ENCODE data around the gene MEG3. TPM values are rescaled to one million over a fixed set of nuclear protein-coding genes. Genes with fewer than 3 reads are reported as not detected.

The MEG3 gene
- total and polyA plus RNA-seq, 2 of the 4 experiments (the other 2 are of a cell fraction) = 31.5 to 556 TPM

GRCh38 chr14:100874051-100874410 is 48.1 kb downstream of the MEG3 start:
- no peak overlapping the region for H4K91ac ChIP-seq (ENCODE audit: insufficient read depth, low read depth, low read length)
- H3K9ac ChIP-seq (ENCODE audit: low read depth, low read length) = no peak overlapping the region
- DNase-seq (no peak), ATAC-seq (ENCODE audit: low read depth) (no peak)
- H2AFZ ChIP-seq (replicated peaks; ENCODE audit: low read length, poor library complexity) = no peak overlapping the region
- no peak for TF ChIP-seq ELK1 (IDR thresholded peaks at IDR 0.05; ENCODE audit: borderline replicate concordance, low read depth, low read length)
- no peak for TF ChIP-seq CTCF (conservative IDR thresholded peaks at IDR 0.05; ENCODE audit: low read depth, low read length)
- TF ChIP-seq BHLHE40 (IDR thresholded peaks at IDR 0.05; ENCODE audit: low read depth, low read length) = no peak
- TF ChIP-seq RAD21 (IDR thresholded peaks at IDR 0.05; ENCODE audit: low read length) = no peak
- TF ChIP-seq MXI1 (IDR thresholded peaks at IDR 0.05; ENCODE audit: borderline replicate concordance, low read depth, low read length) = no peak
- no peak for TF ChIP-seq USF2 (IDR thresholded peaks at IDR 0.05; ENCODE audit: low read depth, low read length)
- no peak for TF ChIP-seq MAZ (IDR thresholded peaks at IDR 0.05; ENCODE audit: borderline replicate concordance, low read depth, low read length)
- TF ChIP-seq POLR2A (IDR thresholded peaks at IDR 0.05; ENCODE audit: low read depth, low read length) = no peak
- no peaks in the 10 kb centered on the region for H3K27me3 ChIP-seq (ENCODE audit: control insufficient read depth, insufficient read depth, low read length)
- H3K4me3 ChIP-seq (ENCODE audit: insufficient read depth, low read depth, low read length) = no peak overlapping the region
- H3K36me3 ChIP-seq (ENCODE audit: control insufficient read depth, insufficient read depth, low read length) = peaks cover 43% of the 10 kb centered on the region
- no peak overlapping the region for H3K23ac ChIP-seq (ENCODE audit: low read depth, low read length)
- H3K4me1 ChIP-seq (ENCODE audit: control insufficient read depth, insufficient read depth, low read length) = no peaks in the 10 kb centered on the region
- H3K79me1 ChIP-seq (ENCODE audit: low read depth in 1 of 2, low read length in 2 of 2) = peaks cover 17 to 62% of the 10 kb centered on the region in 2 experiments; a peak in 3 of 4 replicates
- H2BK120ac ChIP-seq (ENCODE audit: low read depth, low read length) = no peak overlapping the region
- no peak overlapping the region for H2AK5ac ChIP-seq (ENCODE audit: low read depth, low read length)
- no peak overlapping the region for H2AK9ac ChIP-seq (replicated peaks; ENCODE audit: low read depth, low read length, poor library complexity)
- POLR2A ChIA-PET (ENCODE audit: unreplicated experiment) = no interaction called here
- no CpG with 5 or more reads among the region's 4 CpGs for WGBS, 2 experiments (ENCODE audit: extremely low coverage in 2 of 2, insufficient read length in 1 of 2)
- in situ Hi-C loops (cut with MboI; ENCODE audit: low sequenced_read_pairs) (no loop called here), dilution Hi-C loops (cut with HindIII; ENCODE audit: low sequenced_read_pairs, unreplicated experiment) (no loop called here), intact Hi-C loops (cut with micrococcal nuclease) (no loop called here)
- H3K9me3 ChIP-seq (ENCODE audit: control insufficient read depth, insufficient read depth, low read length) = no peaks in the 10 kb centered on the region
- H2BK15ac ChIP-seq (ENCODE audit: low read depth, low read length) = no peak overlapping the region
- no peak overlapping the region for H3K4ac ChIP-seq (ENCODE audit: low read depth, low read length)
- H2BK20ac ChIP-seq (ENCODE audit: low read depth, low read length) = no peak overlapping the region
- H4K8ac ChIP-seq (ENCODE audit: low read depth in 2 of 2, low read length in 2 of 2) = no peak overlapping the region
- H3K56ac ChIP-seq (ENCODE audit: extremely low read depth, insufficient read depth, low read length) = no peak overlapping the region
- no peak overlapping the region for H2BK5ac ChIP-seq (ENCODE audit: low read depth, low read length, poor library complexity, severe bottlenecking)
- no peak overlapping the region for H3K4me2 ChIP-seq (ENCODE audit: low read depth, low read length)
- no peak overlapping the region for H3K18ac ChIP-seq (ENCODE audit: low read depth, low read length)
- no peak overlapping the region for H3K14ac ChIP-seq (replicated peaks; ENCODE audit: low read depth, low read length)
- CTCF ChIA-PET = no interaction called here
- peaks cover 80% of the 10 kb centered on the region for H4K20me1 ChIP-seq (ENCODE audit: insufficient read depth, low read length)
- no peak overlapping the region for H3K27ac ChIP-seq (ENCODE audit: insufficient read depth, low read length)
- no TSS peak for BruUV-seq (replicated peaks)
- H4K5ac ChIP-seq (ENCODE audit: low read depth, low read length) = no peak overlapping the region
- H3K9me1 ChIP-seq (ENCODE audit: insufficient read depth, low read length) = peaks cover 14% of the 10 kb centered on the region; the same call in 1 of the 2 replicates
